Measurements from ENCODE around the gene CCR5AS.
"Not testable (repeated sequence)": the region's sequence is repeated elsewhere in the genome, so short reads cannot be mapped to it uniquely, and the experiment has no call there.

Gene CCR5AS

GRCh38 chr3:46405301-46406019 is 1.4 kb downstream of the CCR5AS start:
- TF ChIP-seq, protein P1, sequence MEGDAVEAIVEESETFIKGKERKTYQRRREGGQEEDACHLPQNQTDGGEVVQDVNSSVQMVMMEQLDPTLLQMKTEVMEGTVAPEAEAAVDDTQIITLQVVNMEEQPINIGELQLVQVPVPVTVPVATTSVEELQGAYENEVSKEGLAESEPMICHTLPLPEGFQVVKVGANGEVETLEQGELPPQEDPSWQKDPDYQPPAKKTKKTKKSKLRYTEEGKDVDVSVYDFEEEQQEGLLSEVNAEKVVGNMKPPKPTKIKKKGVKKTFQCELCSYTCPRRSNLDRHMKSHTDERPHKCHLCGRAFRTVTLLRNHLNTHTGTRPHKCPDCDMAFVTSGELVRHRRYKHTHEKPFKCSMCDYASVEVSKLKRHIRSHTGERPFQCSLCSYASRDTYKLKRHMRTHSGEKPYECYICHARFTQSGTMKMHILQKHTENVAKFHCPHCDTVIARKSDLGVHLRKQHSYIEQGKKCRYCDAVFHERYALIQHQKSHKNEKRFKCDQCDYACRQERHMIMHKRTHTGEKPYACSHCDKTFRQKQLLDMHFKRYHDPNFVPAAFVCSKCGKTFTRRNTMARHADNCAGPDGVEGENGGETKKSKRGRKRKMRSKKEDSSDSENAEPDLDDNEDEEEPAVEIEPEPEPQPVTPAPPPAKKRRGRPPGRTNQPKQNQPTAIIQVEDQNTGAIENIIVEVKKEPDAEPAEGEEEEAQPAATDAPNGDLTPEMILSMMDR (IDR thresholded peaks at IDR 0.05; ENCODE audit: low read depth, low read length, missing control alignments) = no peak
- H3K4me3 ChIP-seq (replicated peaks; ENCODE audit: low read depth, low read length) = no peak overlapping the region
- no peak for DNase-seq (ENCODE audit: extremely low read depth, low read depth)

- not testable (repeated sequence) for H3K4me3 ChIP-seq (replicated peaks; ENCODE audit: low read depth, low read length); DNase-seq (ENCODE audit: extremely low read depth, low read depth)
These were observed 4.0 kb downstream of the CCR5AS start for GRCh38 chr3:46402902-46403301.

DNA sequence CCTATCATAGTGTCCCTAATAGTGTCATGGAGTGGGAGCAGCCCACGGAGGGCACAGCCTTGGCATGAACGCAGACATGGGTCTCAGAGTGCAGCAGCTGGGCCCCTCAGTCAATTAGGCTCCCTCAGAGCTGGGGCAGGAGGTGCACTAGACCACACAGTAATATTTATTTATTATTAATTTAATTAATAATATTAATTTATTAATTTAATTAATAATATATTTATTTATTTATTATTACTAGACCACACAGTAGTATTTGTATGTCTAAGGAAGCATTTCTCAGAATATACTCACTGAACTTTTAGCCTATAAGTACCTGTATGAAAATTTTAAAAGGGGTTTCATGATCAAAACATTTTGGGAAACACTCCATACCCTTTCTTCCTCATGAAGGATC is 5.3 kb downstream of the CCR5AS start:
- no peak overlapping the region for H3K4me3 ChIP-seq (replicated peaks; ENCODE audit: low read depth, low read length)
- TF ChIP-seq, protein P1 (IDR thresholded peaks at IDR 0.05; ENCODE audit: low read depth, low read length, missing control alignments) = no peak
- no peak for DNase-seq (ENCODE audit: extremely low read depth, low read depth)

- H3K4me3 ChIP-seq (replicated peaks; ENCODE audit: low read depth, low read length) = no peak overlapping the region
- TF ChIP-seq, protein P1 (IDR thresholded peaks at IDR 0.05; ENCODE audit: low read depth, low read length, missing control alignments) = no peak
- DNase-seq (ENCODE audit: extremely low read depth, low read depth) = no peak
These were observed 6.0 kb downstream of the CCR5AS start for GRCh38 chr3:46400846-46401245.

DNA sequence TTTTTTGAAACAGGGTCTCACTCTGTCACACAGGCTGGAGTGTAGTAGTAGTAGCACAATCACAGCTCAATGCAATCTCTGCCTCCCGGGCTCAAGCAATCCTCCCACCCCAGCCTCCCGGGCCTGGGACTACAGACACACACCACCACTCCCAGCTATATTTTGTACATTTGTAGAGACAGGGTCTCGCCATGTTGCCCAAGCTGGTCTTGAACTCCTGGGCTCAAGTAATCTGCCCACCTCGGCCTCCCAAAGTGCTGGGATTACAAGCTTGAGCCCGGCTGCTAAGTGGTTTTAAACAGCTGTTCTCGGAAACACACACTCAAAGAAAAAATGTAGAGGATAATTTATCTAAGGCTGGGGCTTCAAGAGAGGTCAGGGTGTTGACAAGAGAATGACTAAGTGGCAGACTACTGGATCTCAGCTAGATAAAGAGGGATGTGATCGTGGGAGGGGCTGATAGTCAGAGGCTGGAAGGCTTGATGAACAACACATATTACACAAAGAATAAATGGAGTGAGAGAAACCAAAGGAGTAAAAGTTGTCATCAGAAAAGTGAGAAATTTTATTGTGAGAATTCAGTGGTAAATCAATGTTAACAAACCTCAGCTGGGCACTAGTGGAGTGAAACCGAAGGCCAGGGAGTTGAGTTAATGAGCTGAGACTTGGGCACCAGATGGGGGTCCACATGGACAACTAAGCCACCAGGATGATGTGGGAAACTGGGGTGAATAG is 6.7 kb downstream of the CCR5AS start:
- no peak for DNase-seq (ENCODE audit: extremely low read depth, low read depth)
- H3K4me3 ChIP-seq (replicated peaks; ENCODE audit: low read depth, low read length) = no peak overlapping the region
- TF ChIP-seq, protein P1 (IDR thresholded peaks at IDR 0.05; ENCODE audit: low read depth, low read length, missing control alignments) = no peak

DNA sequence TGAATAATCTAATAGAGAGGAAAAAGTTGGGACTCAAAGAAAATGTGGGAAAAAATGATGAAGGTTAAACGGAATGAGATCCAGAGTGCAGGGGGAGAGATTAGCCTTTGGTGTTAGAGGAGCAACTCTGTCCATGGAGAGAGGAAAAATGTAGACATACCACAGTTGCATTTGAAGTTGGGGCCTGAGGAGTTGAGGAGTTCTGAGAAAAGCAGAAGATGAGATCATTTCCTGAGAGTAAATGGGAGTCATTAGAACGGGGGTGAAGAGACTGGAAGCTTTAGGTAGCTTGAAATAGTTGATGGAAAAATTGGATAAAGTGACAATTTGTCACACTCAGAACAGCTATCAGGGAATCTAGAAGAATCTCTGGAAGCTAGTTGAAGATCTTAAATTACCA is 7.3 kb downstream of the CCR5AS start:
- TF ChIP-seq, protein P1 (IDR thresholded peaks at IDR 0.05; ENCODE audit: low read depth, low read length, missing control alignments) = no peak
- no peak for DNase-seq (ENCODE audit: extremely low read depth, low read depth)
- no peak overlapping the region for H3K4me3 ChIP-seq (replicated peaks; ENCODE audit: low read depth, low read length)

DNA sequence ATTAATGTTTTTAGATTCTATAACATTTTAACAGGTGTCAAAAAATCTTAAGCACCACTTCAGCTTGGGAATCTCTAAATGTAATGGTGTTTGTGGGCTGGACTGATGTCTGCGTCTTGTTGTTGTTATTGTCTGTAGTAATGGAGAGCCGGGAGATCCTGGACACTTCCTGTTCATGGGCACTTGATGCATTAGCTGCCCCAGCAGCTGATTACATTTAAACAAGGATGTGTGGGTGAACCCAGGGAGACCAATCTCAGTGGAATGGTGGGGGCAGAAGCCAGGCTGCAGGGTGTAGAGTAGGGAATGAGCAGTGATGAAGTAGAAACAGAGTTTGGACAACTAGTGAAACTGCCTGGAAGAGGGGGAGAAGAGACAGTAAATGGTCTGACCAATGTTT is 7.8 kb downstream of the CCR5AS start:
- DNase-seq (ENCODE audit: extremely low read depth, low read depth) = no peak
- TF ChIP-seq, protein P1 (IDR thresholded peaks at IDR 0.05; ENCODE audit: low read depth, low read length, missing control alignments) = no peak
- no peak overlapping the region for H3K4me3 ChIP-seq (replicated peaks; ENCODE audit: low read depth, low read length)
